Coronary artery (tissue), 2 donors: Measurements from ENCODE around the gene FCSK.

Source experiments
- DNase-seq: peaks from one replicate; pipeline ENCODE4 v3.0.0-alpha.2; 2017; ENCODE audit warnings: low spot score
- H3K27ac ChIP-seq, 2 donors: fragments of 200-600 bp; sonication (generic); one replicate each; pipeline ENCODE4 v1.5.1; 2016 to 2019
- H3K4me3 ChIP-seq: fragments of 200-600 bp; sonication (generic); 2 replicates; pipeline ENCODE4 v1.5.1; 2016; ENCODE audit warnings: mild to moderate bottlenecking, moderate library complexity
- CTCF ChIP-seq: fragments of 200-600 bp; sonication (generic); IDR thresholded peaks from one replicate; pipeline ENCODE4 v1.5.1; 2019; ENCODE audit warnings: antibody characterized with exemption

Gene FCSK

DNA sequence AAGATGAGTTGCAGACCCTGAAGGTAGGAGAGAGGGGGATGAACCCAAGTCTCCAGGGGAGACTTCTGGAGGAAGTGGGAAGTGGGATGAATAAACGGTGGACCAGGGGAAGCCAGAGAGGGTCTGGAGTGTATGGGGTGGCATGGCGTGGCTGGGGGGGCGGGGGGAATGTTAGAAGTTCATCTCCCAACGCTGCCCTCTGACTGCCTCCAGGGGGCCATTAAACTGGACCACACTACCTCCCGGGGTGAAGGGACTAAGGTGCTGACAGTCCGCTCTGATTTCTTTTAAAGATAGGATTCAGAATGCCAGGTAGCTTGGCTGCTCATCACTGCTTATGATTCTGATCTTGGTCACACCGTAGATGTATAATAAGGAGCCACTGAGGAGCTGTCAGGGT, 36.7 kb upstream of the FCSK start:
- Histone ChIP-seq H3K27ac (no peak overlapping the region), H3K4me3 (no peak overlapping the region)
- no peak for TF ChIP-seq CTCF
- no peak for DNase-seq

DNA sequence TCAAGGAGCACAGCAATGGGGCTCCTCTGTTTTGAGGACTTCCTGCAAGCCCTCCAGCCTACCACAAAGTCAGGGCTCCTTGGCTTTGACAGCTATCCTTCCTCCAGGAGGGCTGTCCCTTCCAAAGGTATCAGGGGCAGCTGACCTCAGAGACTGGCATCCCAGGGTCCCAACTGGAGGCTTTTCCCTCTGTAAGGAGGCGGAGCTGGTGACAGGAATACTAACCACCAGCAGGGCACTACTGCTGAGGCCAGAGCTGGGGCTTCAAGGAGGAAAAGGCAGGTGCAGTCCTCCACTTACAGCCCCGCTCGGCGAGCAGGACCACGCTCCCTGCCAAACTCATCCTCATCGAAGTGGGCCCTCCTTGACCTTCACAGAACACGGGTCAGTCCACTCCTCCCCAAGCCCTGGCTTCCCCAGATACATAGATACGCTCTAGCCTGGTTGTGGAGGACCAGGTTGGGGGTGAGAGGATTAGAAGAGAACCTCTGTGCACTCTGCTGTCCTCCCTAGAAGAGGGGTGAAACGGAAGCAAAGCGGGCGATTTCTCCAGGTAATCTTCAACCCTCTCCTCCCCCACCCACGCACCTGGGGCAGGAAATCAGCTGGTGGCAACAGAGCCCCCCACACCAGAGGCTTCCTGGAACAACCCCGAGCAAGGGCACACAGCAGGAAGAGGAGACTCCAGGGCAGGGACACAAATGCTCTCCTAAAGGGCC, 36.0 kb upstream of the FCSK start:
- TF ChIP-seq CTCF: no peak
- no peak for DNase-seq

GRCh38 chr16:70418993-70419318, 35.4 kb upstream of the FCSK start:
- Histone ChIP-seq H3K27ac (no peak overlapping the region), H3K4me3 (no peak overlapping the region)
- TF ChIP-seq CTCF: no peak
- no peak for DNase-seq

More for the DNA sequence above, 36.0 kb upstream of the FCSK start:
- Histone ChIP-seq H3K4me3 (no peak overlapping the region), H3K27ac (no peak overlapping the region)

- H3K27ac ChIP-seq: no peak overlapping the region
- no peak overlapping the region for H3K4me3 ChIP-seq
- DNase-seq: no peak
- TF ChIP-seq CTCF: no peak
Measured at GRCh38 chr16:70419384-70420327, 34.7 kb upstream of the FCSK start.

GRCh38 chr16:70421014-70421413, 33.4 kb upstream of the FCSK start:
- Histone ChIP-seq H3K27ac (no peak overlapping the region), H3K4me3 (no peak overlapping the region)
- TF ChIP-seq CTCF: no peak
- DNase-seq: no peak

GRCh38 chr16:70421473-70422311, 32.7 kb upstream of the FCSK start:
- TF ChIP-seq CTCF: no peak
- H3K27ac ChIP-seq: no peak overlapping the region
- DNase-seq: no peak
- no peak overlapping the region for H3K4me3 ChIP-seq
